GM12874 (cell line): ENCODE data around the gene OSCP1.

ENCODE experiments used
- CTCF ChIP-seq: IDR thresholded peaks from 2 replicates; pipeline ENCODE4 v1.5.1; 2011; ENCODE audit warnings: low read depth, mild to moderate bottlenecking, control low read depth, low read length, moderate library complexity; ENCODE audit not compliant: insufficient read depth

OSCP1 gene

GRCh38 chr1:36419140-36419539, 31.1 kb downstream of the OSCP1 start:
- no peak for TF ChIP-seq CTCF

GRCh38 chr1:36417931-36418330, 32.3 kb downstream of the OSCP1 start:
- TF ChIP-seq CTCF, result no peak

GRCh38 chr1:36415661-36416326, 34.5 kb downstream of the OSCP1 start:
- TF ChIP-seq CTCF, result no peak

GRCh38 chr1:36414384-36414783, 35.9 kb downstream of the OSCP1 start:
- no peak for TF ChIP-seq CTCF

GRCh38 chr1:36411674-36412648, 38.3 kb downstream of the OSCP1 start:
- no peak for TF ChIP-seq CTCF

- TF ChIP-seq CTCF, result no peak
These were observed 41.8 kb downstream of the OSCP1 start for GRCh38 chr1:36408479-36408878.

GRCh38 chr1:36406440-36406839, 43.8 kb downstream of the OSCP1 start:
- TF ChIP-seq CTCF, result no peak
